ENCODE measurements around the gene DCAF4. TPM values are rescaled to one million over a fixed set of nuclear protein-coding genes. Genes with fewer than 3 reads are reported as not detected.
"Not testable (repeated sequence)": the region's sequence is repeated elsewhere in the genome, so short reads cannot be mapped to it uniquely, and the experiment has no call there.

DCAF4 gene
- total RNA-seq, 1 donor from 2014 or later: 6.9 TPM

DNA sequence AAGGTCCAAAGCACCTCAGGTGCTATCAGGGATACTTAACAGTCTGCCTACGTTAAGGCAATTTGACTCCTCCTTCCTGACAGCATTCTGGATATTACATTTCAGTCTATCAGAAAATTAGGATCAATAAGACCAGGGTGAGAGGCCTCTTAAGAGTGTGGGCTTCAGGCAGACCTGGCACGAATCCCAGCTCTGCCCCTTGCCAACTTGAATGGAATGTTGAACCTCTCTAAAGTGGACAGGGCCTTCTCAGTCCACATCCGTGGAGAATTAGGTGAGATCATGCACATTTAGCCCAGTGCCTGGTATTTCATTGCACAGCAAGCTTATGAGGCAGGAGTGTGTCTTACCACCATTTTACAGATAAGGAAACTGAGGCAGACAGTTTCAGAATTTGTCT, 25.9 kb downstream of the DCAF4 start:
- Histone ChIP-seq H3K36me3 (peaks cover 38% of the 10 kb centered on the region), H3K9me3 (replicated peaks) (no peaks in the 10 kb centered on the region), H3K4me3 (no peak overlapping the region), H3K27ac (replicated peaks) (no peak overlapping the region), H3K4me1 (no peaks in the 10 kb centered on the region), H3K27me3 (ENCODE audit: low read depth) (no peaks in the 10 kb centered on the region)
- intact Hi-C loops (cut with micrococcal nuclease): no loop called here
- no peak for DNase-seq
- TF ChIP-seq, protein P1, sequence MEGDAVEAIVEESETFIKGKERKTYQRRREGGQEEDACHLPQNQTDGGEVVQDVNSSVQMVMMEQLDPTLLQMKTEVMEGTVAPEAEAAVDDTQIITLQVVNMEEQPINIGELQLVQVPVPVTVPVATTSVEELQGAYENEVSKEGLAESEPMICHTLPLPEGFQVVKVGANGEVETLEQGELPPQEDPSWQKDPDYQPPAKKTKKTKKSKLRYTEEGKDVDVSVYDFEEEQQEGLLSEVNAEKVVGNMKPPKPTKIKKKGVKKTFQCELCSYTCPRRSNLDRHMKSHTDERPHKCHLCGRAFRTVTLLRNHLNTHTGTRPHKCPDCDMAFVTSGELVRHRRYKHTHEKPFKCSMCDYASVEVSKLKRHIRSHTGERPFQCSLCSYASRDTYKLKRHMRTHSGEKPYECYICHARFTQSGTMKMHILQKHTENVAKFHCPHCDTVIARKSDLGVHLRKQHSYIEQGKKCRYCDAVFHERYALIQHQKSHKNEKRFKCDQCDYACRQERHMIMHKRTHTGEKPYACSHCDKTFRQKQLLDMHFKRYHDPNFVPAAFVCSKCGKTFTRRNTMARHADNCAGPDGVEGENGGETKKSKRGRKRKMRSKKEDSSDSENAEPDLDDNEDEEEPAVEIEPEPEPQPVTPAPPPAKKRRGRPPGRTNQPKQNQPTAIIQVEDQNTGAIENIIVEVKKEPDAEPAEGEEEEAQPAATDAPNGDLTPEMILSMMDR (IDR thresholded peaks at IDR 0.05; ENCODE audit: borderline replicate concordance): no peak

DNA sequence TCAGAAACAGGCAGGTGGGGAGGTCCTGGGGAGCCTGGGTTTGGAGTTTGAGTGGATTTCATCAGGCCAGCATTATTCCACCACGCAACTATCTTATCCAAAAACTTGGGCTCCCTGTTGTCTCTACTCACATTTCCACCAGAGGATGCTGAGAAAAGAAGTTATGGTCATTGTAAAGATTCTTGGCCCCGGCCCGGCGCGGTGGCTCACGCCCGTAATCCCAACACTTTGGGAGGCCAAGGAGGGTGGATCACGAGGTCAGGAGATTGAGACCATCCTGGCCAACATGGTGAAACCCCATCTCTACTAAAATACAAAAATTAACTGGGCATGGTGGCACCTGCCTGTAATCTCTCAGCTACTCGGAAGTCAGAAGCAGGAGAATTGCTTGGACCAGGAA, 30.5 kb downstream of the DCAF4 start:
- DNase-seq; intact Hi-C loops (cut with micrococcal nuclease): not testable (repeated sequence)
- peaks cover 72% of the 10 kb centered on the region for H3K36me3 ChIP-seq

DNA sequence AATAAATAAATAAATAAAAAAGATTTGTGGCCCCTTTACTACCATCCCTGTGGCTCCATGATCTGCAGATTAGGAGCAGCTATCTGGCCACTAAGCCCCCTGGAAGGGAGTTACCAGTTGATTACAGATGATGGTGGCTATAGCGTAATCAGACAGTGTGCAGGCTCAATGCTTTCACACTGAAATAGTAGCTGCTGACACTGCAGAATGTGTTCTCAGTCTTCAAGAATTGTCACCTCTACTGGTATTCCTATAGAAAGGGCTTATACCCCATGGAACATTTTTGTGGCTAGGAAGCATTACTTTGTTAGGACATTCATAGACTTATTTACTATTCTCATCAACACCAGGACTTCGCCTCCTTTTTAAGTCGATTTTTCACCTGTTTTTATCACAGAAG, 30.9 kb downstream of the DCAF4 start:
- TF ChIP-seq, protein P1 (IDR thresholded peaks at IDR 0.05; ENCODE audit: borderline replicate concordance): no peak
- no peaks in the 10 kb centered on the region for H3K9me3 ChIP-seq (replicated peaks)
- DNase-seq: no peak
- no peak overlapping the region for H3K4me3 ChIP-seq
- H3K27me3 ChIP-seq (ENCODE audit: low read depth): no peaks in the 10 kb centered on the region
- intact Hi-C loops (cut with micrococcal nuclease): no loop called here
- H3K36me3 ChIP-seq: peaks cover 70% of the 10 kb centered on the region
- no peaks in the 10 kb centered on the region for H3K4me1 ChIP-seq
- no peak overlapping the region for H3K27ac ChIP-seq (replicated peaks)

More for the DNA sequence above, 30.5 kb downstream of the DCAF4 start:
- not testable (repeated sequence) for H3K9me3 ChIP-seq (replicated peaks); H3K27me3 ChIP-seq (ENCODE audit: low read depth); H3K4me1 ChIP-seq; H3K27ac ChIP-seq (replicated peaks); H3K4me3 ChIP-seq

DNA sequence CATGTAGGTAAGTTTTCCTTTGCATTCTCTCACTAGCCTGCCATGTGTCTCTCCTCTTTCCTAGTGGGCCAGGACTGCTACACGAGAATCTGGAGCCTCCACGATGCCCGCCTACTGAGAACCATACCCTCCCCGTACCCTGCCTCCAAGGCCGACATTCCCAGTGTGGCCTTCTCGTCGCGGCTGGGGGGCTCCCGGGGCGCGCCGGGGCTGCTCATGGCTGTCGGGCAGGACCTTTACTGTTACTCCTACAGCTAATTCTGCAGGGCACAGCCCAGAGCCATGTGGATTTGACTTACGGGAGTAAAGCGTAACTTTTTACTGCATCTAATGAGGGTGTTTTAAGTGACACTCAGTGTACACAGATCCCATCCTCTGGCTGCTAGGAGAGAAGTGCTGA, 32.3 kb downstream of the DCAF4 start:
- Histone ChIP-seq H3K4me1 (no peaks in the 10 kb centered on the region), H3K27ac (replicated peaks) (no peak overlapping the region), H3K9me3 (replicated peaks) (no peaks in the 10 kb centered on the region), H3K4me3 (no peak overlapping the region), H3K36me3 (peaks cover 70% of the 10 kb centered on the region), H3K27me3 (ENCODE audit: low read depth) (no peaks in the 10 kb centered on the region)
- DNase-seq: no peak
- intact Hi-C loops (cut with micrococcal nuclease): no loop called here
- TF ChIP-seq, protein P1 (IDR thresholded peaks at IDR 0.05; ENCODE audit: borderline replicate concordance): no peak

DNA sequence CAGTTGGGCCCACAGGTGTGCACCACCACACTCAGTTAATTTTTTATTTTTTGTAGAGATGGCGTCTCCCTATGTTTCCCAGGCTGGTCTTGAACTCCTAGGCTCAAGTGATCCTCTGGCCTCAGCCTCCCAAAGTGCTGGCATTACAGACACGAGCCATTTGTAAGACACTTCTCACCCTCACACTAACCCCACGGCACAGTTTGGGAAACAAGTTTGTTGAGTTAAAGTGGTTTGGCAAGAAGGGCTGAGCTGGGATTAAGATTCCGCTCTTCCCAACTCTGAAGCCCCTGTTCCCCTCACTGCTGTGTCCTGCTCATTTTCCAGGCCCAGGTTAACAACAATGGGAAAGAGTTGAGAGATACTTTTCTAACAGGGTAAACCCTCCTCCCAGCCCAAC, 34.8 kb downstream of the DCAF4 start:
- H3K4me3 ChIP-seq; H3K27me3 ChIP-seq (ENCODE audit: low read depth); H3K9me3 ChIP-seq (replicated peaks); H3K4me1 ChIP-seq; H3K27ac ChIP-seq (replicated peaks); intact Hi-C loops (cut with micrococcal nuclease); DNase-seq: not testable (repeated sequence)
- peaks cover 53% of the 10 kb centered on the region for H3K36me3 ChIP-seq

DNA sequence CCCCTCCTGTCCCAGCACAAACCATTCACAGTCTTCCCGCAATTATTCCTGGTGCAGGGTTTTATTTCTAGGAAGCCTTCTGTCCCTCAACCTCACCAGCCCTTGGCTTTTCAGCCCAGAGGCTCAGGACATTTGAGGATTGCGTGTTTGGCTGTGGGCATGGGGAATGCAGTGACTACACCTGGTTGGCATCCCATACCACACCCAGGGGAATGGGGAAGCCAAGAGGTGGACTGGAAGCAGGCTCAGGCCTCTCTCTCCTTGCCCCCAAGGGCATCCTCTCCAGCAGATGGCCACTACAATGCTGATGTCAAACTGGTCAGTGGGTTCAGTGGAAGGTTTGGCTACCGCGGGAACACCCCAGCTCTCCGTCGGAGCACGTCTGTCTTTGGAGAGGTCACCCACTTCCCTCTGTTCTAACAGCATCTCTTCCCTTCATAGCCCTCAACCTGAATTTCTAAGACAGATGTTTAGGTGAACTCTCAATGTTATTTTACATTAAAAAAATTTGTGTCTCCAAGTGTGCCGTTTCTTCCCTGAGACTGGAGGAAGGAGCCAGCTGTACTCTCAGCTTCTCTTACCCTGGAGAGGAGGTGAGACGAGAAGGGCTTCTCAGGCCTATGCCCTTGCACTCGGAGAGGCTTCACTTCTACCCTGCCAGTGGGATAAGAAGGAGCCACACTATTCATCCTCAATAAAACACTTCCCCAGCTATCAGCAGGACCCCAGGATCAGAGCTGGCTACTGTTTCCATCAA, 35.5 kb downstream of the DCAF4 start:
- H3K9me3 ChIP-seq (replicated peaks): no peaks in the 10 kb centered on the region
- H3K27ac ChIP-seq (replicated peaks): no peak overlapping the region
- intact Hi-C loops (cut with micrococcal nuclease): no loop called here

DNA sequence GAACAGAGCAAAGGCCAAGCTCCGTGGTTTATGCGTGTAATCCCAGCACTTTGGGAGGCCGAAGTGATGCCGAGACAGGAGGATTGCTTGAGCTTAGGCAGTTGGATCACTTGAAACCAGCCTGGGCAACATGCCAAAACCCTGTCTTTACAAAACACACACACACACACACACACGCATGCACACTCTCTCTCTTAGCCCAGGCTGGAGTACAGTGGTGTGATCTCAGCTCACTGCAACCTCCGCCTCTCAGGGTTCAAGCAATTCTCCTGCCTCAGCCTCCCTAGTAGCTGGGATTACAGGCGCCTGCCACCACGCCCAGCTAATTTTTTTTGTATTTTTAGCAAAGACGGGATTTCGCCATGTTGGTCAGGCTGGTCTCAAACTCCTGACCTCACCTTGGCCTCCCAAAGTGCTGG, 36.1 kb downstream of the DCAF4 start:
- H3K4me3 ChIP-seq; H3K27me3 ChIP-seq (ENCODE audit: low read depth); DNase-seq; intact Hi-C loops (cut with micrococcal nuclease); H3K9me3 ChIP-seq (replicated peaks); H3K4me1 ChIP-seq; H3K27ac ChIP-seq (replicated peaks): not testable (repeated sequence)
- peaks cover 40% of the 10 kb centered on the region for H3K36me3 ChIP-seq

More for the DNA sequence above, 35.5 kb downstream of the DCAF4 start:
- Histone ChIP-seq H3K4me1 (no peaks in the 10 kb centered on the region), H3K4me3 (no peak overlapping the region), H3K27me3 (ENCODE audit: low read depth) (no peaks in the 10 kb centered on the region), H3K36me3 (peaks cover 46% of the 10 kb centered on the region)
- no peak for DNase-seq
- TF ChIP-seq, protein P1 (IDR thresholded peaks at IDR 0.05; ENCODE audit: borderline replicate concordance): no peak
